Smooth muscle cell (in vitro differentiated cells): ENCODE measurements around the gene ZP4. TPM values are rescaled to one million over a fixed set of nuclear protein-coding genes. Genes with fewer than 3 reads are reported as not detected.

Source experiments
- DNase-seq: peaks from one replicate; lab custom pipeline; 2025; ENCODE audit not compliant: unreplicated experiment; lab: John Stamatoyannopoulos, UW
- H2AFZ ChIP-seq: fragments of 200-600 bp; sonication (generic); 2 replicates; pipeline ENCODE4 v1.6.0; 2016; ENCODE audit warnings: antibody characterized with exemption, low read depth, mild to moderate bottlenecking
- H3F3A ChIP-seq: fragments of 200-600 bp; sonication (generic); 2 replicates; pipeline ENCODE4 v1.6.0; 2017; ENCODE audit warnings: antibody characterized with exemption, low read depth
- H3K27ac ChIP-seq: fragments of 200-600 bp; sonication (generic); 2 replicates; pipeline ENCODE4 v1.5.1; 2016; ENCODE audit warnings: low read depth, mild to moderate bottlenecking
- H3K27me3 ChIP-seq: fragments of 200-600 bp; sonication (generic); 2 replicates; pipeline ENCODE4 v1.6.1; 2016; ENCODE audit warnings: low read depth, mild to moderate bottlenecking
- H3K36me3 ChIP-seq: fragments of 200-600 bp; sonication (generic); 2 replicates; pipeline ENCODE4 v1.5.1; 2016; ENCODE audit warnings: low read depth
- H3K4me1 ChIP-seq: fragments of 200-600 bp; sonication (generic); 2 replicates; pipeline ENCODE4 v1.5.1; 2016; ENCODE audit warnings: low read depth
- H3K4me2 ChIP-seq: fragments of 200-600 bp; sonication (generic); 2 replicates; pipeline ENCODE4 v1.6.0; 2016; ENCODE audit warnings: mild to moderate bottlenecking
- H3K4me3 ChIP-seq: fragments of 200-600 bp; sonication (generic); 2 replicates; pipeline ENCODE4 v1.5.1; 2016; ENCODE audit warnings: mild to moderate bottlenecking
- H3K79me2 ChIP-seq: fragments of 200-600 bp; sonication (generic); 2 replicates; pipeline ENCODE4 v1.6.0; 2016; ENCODE audit warnings: low read depth, mild to moderate bottlenecking
- H3K9ac ChIP-seq: fragments of 200-600 bp; sonication (generic); 2 replicates; pipeline ENCODE4 v1.6.0; 2016; ENCODE audit warnings: low read depth
- H3K9me3 ChIP-seq: fragments of 200-600 bp; sonication (generic); replicated peaks from 2 replicates; pipeline ENCODE4 v1.5.1; 2016; ENCODE audit warnings: low read depth
- H4K20me1 ChIP-seq: fragments of 200-600 bp; sonication (generic); 2 replicates; pipeline ENCODE4 v1.6.0; 2016; ENCODE audit warnings: low read depth
- CTCF ChIP-seq: fragments of 200-600 bp; sonication (generic); IDR thresholded peaks from 2 replicates; pipeline ENCODE4 v1.5.1; 2017; ENCODE audit warnings: borderline replicate concordance, mild to moderate bottlenecking, antibody characterized with exemption; ENCODE audit not compliant: insufficient read depth, poor library complexity, severe bottlenecking
- whole genome bisulfite sequencing: methylation state at CpG from one replicate; pipeline ENCODE4 v1.1.7; 2016; ENCODE audit warnings: low lambda C conversion rate; 5-methylcytosine and 5-hydroxymethylcytosine counted together
- polyA plus RNA-seq: library from polyadenylated mRNA; unstranded; fragments of >200 nt; fragmentation: Nextera tagmentation; extraction: Ambion mirVana; gene quantifications from 2 replicates; pipeline ENCODE4 v1.2.1, GENCODE V29; 2016
- total RNA-seq: library from RNA; depleted of rRNA; stranded (reverse); fragments of >200 nt; gene quantifications from 2 replicates; pipeline ENCODE4 v1.2.3, GENCODE V29; 2014

The ZP4 gene
- total and polyA plus RNA-seq, 2 experiments from 2014 or later = 0.31 TPM; not detected in 1

GRCh38 chr1:237931581-237931980 lies 40.9 kb upstream of the ZP4 start:
- Histone ChIP-seq H2AFZ (no peak overlapping the region), H3K4me3 (no peak overlapping the region), H3F3A (no peaks in the 10 kb centered on the region), H3K4me1 (no peaks in the 10 kb centered on the region), H3K9ac (no peak overlapping the region), H3K36me3 (no peaks in the 10 kb centered on the region), H3K9me3 (no peaks in the 10 kb centered on the region), H4K20me1 (no peaks in the 10 kb centered on the region), H3K27me3 (peaks cover 11% of the 10 kb centered on the region), H3K4me2 (no peak overlapping the region), H3K79me2 (no peaks in the 10 kb centered on the region), H3K27ac (no peak overlapping the region)
- no peak for TF ChIP-seq CTCF
- DNase-seq = no peak
- WGBS = 54% methylated on average over 4 of the region's 4 CpGs

GRCh38 chr1:237927198-237927597 lies 36.5 kb upstream of the ZP4 start:
- H3K27ac ChIP-seq = no peak overlapping the region
- no peak overlapping the region for H3K9ac ChIP-seq
- H3K36me3 ChIP-seq = no peaks in the 10 kb centered on the region
- no peaks in the 10 kb centered on the region for H4K20me1 ChIP-seq
- H2AFZ ChIP-seq = no peak overlapping the region
- no peaks in the 10 kb centered on the region for H3K9me3 ChIP-seq
- 96% methylated on average over 15 of the region's 15 CpGs for WGBS
- DNase-seq = no peak
- no peak for TF ChIP-seq CTCF
- no peaks in the 10 kb centered on the region for H3K79me2 ChIP-seq
- H3F3A ChIP-seq = no peaks in the 10 kb centered on the region
- peaks cover 11% of the 10 kb centered on the region for H3K27me3 ChIP-seq
- H3K4me2 ChIP-seq = no peak overlapping the region
- H3K4me3 ChIP-seq = no peak overlapping the region
- H3K4me1 ChIP-seq = no peaks in the 10 kb centered on the region

- no peaks in the 10 kb centered on the region for H3K9me3 ChIP-seq
- no peaks in the 10 kb centered on the region for H3K36me3 ChIP-seq
- no peak overlapping the region for H2AFZ ChIP-seq
- H3K27ac ChIP-seq = no peak overlapping the region
- no peak overlapping the region for H3K4me2 ChIP-seq
- no peak for DNase-seq
- H3K4me1 ChIP-seq = no peaks in the 10 kb centered on the region
- no peaks in the 10 kb centered on the region for H3K27me3 ChIP-seq
- TF ChIP-seq CTCF = no peak
- H3K79me2 ChIP-seq = no peaks in the 10 kb centered on the region
- no peaks in the 10 kb centered on the region for H3F3A ChIP-seq
- no peak overlapping the region for H3K4me3 ChIP-seq
- no peak overlapping the region for H3K9ac ChIP-seq
- H4K20me1 ChIP-seq = no peaks in the 10 kb centered on the region
Measured at GRCh38 chr1:237921306-237921705, 30.6 kb upstream of the ZP4 start.

- Histone ChIP-seq H3K27ac (no peak overlapping the region), H3F3A (no peaks in the 10 kb centered on the region), H3K36me3 (no peaks in the 10 kb centered on the region), H3K4me3 (no peak overlapping the region), H3K9ac (no peak overlapping the region), H4K20me1 (no peaks in the 10 kb centered on the region), H2AFZ (no peak overlapping the region), H3K79me2 (no peaks in the 10 kb centered on the region), H3K4me2 (no peak overlapping the region), H3K4me1 (no peaks in the 10 kb centered on the region), H3K27me3 (no peaks in the 10 kb centered on the region), H3K9me3 (no peaks in the 10 kb centered on the region)
- WGBS = 94% methylated on average over 2 of the region's 2 CpGs
- TF ChIP-seq CTCF = no peak
- DNase-seq = no peak
Measured at GRCh38 chr1:237913345-237913744, 22.6 kb upstream of the ZP4 start.
